ENCODE results near the gene PIP5K1A. TPM values are rescaled to one million over a fixed set of nuclear protein-coding genes. Genes with fewer than 3 reads are reported as not detected.
A peak's percentile ranks its signal among the peaks of the same experiment; 100 is the strongest.
"Not testable (repeated sequence)": the region's sequence is repeated elsewhere in the genome, so short reads cannot be mapped to it uniquely, and the experiment has no call there.

The PIP5K1A gene
- total RNA-seq, 6 experiments from 2014 or later, result 13.9 to 22.1 (median 17.2) TPM

DNA sequence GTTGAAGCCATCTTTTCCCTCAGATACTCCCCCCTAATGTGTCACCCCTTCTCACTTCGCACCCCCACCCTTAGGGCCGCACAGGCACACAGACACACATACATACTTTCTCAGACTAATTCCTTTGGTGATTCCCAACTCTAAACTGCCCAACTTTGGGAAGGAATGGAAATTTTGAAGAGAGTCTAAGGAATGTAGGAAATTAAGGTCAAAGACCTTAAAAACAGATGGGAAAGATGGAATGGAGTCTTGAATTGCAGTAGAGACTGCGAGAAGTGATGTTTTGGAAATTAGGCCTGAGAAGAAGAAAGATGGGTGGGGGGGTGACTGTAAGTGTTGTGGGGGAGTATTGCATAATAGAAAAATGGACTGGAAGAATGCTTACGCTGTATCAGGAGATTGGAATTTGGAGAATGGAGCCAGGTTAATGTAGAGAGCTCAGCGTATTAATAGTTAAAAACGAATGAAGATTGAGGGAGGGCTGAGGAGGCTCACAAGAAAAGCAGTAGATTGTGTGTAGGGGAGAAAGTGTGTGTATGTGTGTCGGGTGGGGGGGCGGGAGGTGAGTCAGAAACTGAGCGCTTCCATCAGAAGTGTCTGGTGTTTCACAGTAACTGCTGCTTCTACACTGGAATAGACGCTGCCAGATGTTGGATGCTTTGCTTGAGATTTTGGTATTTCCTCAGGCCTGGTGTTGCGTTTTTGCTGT, 1.7 kb downstream of the PIP5K1A start:
- Histone ChIP-seq H3K4me1 (peaks cover 0 to 21% (median 0%) of the 10 kb centered on the region in 4 donors), H3K27ac (peak overlapping the region; percentile 1 to 78 (median 73))
- 35% methylated on average over 11 of the region's 11 CpGs for WGBS (ENCODE audit: insufficient coverage, low coverage, low lambda C conversion rate, missing lambda C conversion rate)

DNA sequence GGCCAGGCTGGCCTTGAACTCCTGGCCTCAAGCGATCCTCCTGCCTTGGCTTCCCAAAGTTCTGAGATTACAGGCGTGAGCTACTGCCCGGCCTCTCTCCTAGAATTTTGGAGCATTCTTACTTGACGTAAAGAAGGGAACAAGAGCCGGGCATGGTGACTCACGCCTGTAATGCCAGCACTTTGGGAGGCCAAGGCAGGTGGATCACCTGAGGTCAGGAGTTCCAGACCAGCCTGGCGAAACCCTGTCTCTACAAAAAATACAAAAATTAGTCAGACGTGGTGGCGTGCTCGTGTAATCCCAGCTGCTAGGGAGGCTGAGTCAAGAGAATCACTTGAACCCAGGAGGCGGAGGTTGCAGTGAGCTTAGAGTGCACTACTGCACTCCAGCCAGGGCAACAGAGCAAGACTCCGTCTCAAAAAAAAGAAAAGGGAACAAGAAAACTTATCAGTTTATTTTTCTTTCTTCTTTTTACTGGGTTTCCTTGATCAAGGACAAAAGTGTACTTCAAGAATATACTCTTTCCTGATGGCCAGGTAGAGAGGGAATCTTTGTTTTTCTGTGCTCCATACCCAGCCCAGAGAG, 7.1 kb downstream of the PIP5K1A start:
- H3K4me1 ChIP-seq; ATAC-seq; intact Hi-C loops (cut with DNase I); H3K4me3 ChIP-seq; DNase-seq; H3K9me3 ChIP-seq; H3K27ac ChIP-seq; H3K27me3 ChIP-seq: not testable (repeated sequence)
- H3K36me3 ChIP-seq, result peaks cover 0 to 30% (median 10%) of the 10 kb centered on the region in 4 donors
- WGBS (ENCODE audit: insufficient coverage, low coverage, low lambda C conversion rate, missing lambda C conversion rate), result 89% methylated on average over 12 of the region's 12 CpGs

More for the DNA sequence above, 1.7 kb downstream of the PIP5K1A start:
- Histone ChIP-seq H3K36me3 (peaks cover 0 to 6% (median 0%) of the 10 kb centered on the region in 4 donors), H3K4me3 (peak overlapping the region; percentile 74 to 83 (median 81)), H3K27me3 (no peaks in the 10 kb centered on the region), H3K9me3 (no peaks in the 10 kb centered on the region)
- no peak for DNase-seq
- intact Hi-C loops (cut with DNase I), result loop anchor here in 1 of 2 donors (5.0 to 10.0 kb wide), 2 partner anchors 47 to 75 kb away; no protein-coding TSS in a partner anchor
- no peak for ATAC-seq
- TF ChIP-seq POLR2A (IDR thresholded peaks at IDR 0.05), result no peak
- TF ChIP-seq, protein P1, sequence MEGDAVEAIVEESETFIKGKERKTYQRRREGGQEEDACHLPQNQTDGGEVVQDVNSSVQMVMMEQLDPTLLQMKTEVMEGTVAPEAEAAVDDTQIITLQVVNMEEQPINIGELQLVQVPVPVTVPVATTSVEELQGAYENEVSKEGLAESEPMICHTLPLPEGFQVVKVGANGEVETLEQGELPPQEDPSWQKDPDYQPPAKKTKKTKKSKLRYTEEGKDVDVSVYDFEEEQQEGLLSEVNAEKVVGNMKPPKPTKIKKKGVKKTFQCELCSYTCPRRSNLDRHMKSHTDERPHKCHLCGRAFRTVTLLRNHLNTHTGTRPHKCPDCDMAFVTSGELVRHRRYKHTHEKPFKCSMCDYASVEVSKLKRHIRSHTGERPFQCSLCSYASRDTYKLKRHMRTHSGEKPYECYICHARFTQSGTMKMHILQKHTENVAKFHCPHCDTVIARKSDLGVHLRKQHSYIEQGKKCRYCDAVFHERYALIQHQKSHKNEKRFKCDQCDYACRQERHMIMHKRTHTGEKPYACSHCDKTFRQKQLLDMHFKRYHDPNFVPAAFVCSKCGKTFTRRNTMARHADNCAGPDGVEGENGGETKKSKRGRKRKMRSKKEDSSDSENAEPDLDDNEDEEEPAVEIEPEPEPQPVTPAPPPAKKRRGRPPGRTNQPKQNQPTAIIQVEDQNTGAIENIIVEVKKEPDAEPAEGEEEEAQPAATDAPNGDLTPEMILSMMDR (IDR thresholded peaks at IDR 0.05), result no peak

DNA sequence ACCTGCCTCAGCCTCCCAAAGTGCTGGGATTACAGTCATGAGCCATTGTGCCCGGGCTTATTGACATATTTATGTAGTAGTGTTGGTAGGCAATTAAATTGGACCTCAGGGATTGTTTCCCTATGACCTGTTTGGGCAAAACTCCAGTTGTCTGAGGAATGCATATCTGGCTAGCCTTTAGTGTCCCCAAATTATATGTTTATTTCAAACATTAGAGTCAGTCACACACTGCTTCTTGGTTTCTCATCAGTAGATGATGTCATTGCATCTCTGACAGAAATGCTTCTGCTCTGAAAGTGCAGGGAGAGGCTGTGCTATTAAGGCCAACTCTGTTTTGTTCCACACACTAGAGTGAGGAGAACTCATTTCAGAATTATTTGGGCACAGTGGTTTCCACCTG, 12.5 kb downstream of the PIP5K1A start:
- TF ChIP-seq, protein P1 (IDR thresholded peaks at IDR 0.05), result no peak
- TF ChIP-seq POLR2A (IDR thresholded peaks at IDR 0.05), result no peak
- no peak overlapping the region for H3K4me3 ChIP-seq
- no peaks in the 10 kb centered on the region for H3K9me3 ChIP-seq
- H3K27me3 ChIP-seq, result no peaks in the 10 kb centered on the region
- H3K27ac ChIP-seq, result no peak overlapping the region
- DNase-seq (no peak), ATAC-seq (no peak)
- peaks cover 0 to 26% (median 10%) of the 10 kb centered on the region in 4 donors for H3K36me3 ChIP-seq
- intact Hi-C loops (cut with DNase I), result no loop called here
- WGBS (ENCODE audit: insufficient coverage, low coverage, low lambda C conversion rate, missing lambda C conversion rate), result 67% methylated on average over 1 of the region's 1 CpG
- H3K4me1 ChIP-seq, result peaks cover 0 to 2% (median 0%) of the 10 kb centered on the region in 4 donors

DNA sequence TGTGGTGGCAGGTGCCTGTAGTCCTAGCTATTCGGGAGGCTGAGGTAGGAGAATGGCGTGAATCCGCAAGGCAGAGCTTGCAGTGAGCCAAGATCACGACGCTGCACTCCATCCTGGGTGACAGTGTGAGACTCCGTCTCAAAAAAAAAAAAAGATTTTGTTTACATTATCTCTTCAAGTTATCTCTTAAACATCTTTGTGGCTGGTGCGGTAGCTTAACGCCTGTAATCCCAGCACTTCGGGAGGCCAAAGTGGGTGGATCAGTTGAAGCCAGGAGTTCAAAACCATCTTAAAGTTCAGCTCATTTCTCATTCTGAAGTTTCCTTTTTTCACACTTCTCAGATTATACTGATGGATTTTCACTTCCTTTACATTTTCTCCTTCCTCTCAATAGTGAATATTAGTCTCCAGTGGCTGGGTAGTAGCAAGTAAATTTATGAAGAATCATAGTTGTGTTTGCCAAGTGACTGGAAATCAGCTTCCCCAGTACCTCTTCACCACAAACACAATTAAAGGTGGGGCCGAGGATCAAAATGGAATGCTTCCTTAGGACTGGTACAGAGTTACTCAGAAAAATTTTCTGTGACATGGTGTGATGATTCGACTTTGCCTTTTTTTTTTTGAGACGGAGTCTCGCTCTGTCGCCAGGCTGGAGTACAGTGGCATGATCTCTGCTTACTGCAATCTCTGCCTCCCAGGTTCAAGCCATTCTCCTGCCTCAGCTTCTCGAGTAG, 13.8 kb downstream of the PIP5K1A start:
- Histone ChIP-seq H3K9me3 (no peaks in the 10 kb centered on the region), H3K27ac (no peak overlapping the region), H3K4me3 (no peak overlapping the region), H3K4me1 (peaks cover 0 to 2% (median 0%) of the 10 kb centered on the region in 4 donors), H3K36me3 (peaks cover 0 to 23% (median 4%) of the 10 kb centered on the region in 4 donors), H3K27me3 (no peaks in the 10 kb centered on the region)
- TF ChIP-seq, protein P1 (IDR thresholded peaks at IDR 0.05), result no peak
- TF ChIP-seq POLR2A (IDR thresholded peaks at IDR 0.05), result no peak
- no peak for ATAC-seq
- DNase-seq, result no peak
- 84% methylated on average over 14 of the region's 15 CpGs for WGBS (ENCODE audit: insufficient coverage, low coverage, low lambda C conversion rate, missing lambda C conversion rate)
- intact Hi-C loops (cut with DNase I), result no loop called here

Data from right lobe of liver (tissue), 6 donors.